Mesothelial cell of epicardium (in vitro differentiated cells): ENCODE data around the gene TBR1. TPM values are rescaled to one million over a fixed set of nuclear protein-coding genes. Genes with fewer than 3 reads are reported as not detected.

Experiments
- DNase-seq, 2 experiments: peaks; one replicate each; pipeline ENCODE4 v3.0.0; 2021; ENCODE audit warnings: low spot score in 2 of 2; ENCODE audit not compliant: unreplicated experiment in 2 of 2
- H3K27ac Mint-ChIP-seq: 2 replicates; pipeline ENCODE4 v1.8.0; 2021; ENCODE audit warnings: mixed read lengths
- H3K27me3 Mint-ChIP-seq: 2 replicates; pipeline ENCODE4 v1.8.0; 2021; ENCODE audit warnings: low read depth, mixed read lengths
- H3K36me3 Mint-ChIP-seq: 2 replicates; pipeline ENCODE4 v1.8.0; 2021; ENCODE audit warnings: mixed read lengths
- H3K4me1 Mint-ChIP-seq: 2 replicates; pipeline ENCODE4 v1.8.0; 2021; ENCODE audit warnings: mixed read lengths
- H3K4me3 Mint-ChIP-seq: 2 replicates; pipeline ENCODE4 v1.8.0; 2021; ENCODE audit warnings: mild to moderate bottlenecking, moderate library complexity, mixed read lengths
- H3K9me3 Mint-ChIP-seq: 2 replicates; pipeline ENCODE4 v1.8.0; 2021; ENCODE audit warnings: mixed read lengths
- total RNA-seq: library from RNA; stranded (reverse); gene quantifications from 3 replicates; pipeline ENCODE4 v1.2.1, GENCODE V29; 2021
- TF ChIP-seq, protein P1 (sequence below): fragments of 200-600 bp; sonication (generic); IDR thresholded peaks from one replicate; pipeline ENCODE4 v1.5.0; 2021; ENCODE audit warnings: antibody characterized with exemption; ENCODE audit not compliant: unreplicated experiment

The TBR1 gene
- total RNA-seq, 1 donor from 2014 or later, result 0.13 TPM

DNA sequence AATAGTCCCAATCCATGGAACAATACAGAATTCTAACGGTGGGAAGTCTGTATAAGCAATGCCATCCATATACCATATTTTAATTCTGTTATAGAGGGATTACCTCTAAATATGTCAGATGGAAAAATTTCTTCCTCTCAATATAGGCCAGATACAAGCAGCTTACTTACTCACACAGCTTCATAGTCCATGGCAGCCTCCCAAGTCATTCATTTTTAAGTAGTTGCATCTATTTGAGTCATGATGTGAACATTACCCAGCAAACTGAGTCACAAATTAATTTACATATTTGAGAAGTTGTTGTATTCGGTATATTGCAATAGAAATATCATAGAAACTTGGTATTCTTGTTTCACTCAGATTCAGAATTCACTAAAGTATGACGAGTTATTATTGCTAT, 20.3 kb downstream of the TBR1 start:
- no peak for DNase-seq
- TF ChIP-seq, protein P1, sequence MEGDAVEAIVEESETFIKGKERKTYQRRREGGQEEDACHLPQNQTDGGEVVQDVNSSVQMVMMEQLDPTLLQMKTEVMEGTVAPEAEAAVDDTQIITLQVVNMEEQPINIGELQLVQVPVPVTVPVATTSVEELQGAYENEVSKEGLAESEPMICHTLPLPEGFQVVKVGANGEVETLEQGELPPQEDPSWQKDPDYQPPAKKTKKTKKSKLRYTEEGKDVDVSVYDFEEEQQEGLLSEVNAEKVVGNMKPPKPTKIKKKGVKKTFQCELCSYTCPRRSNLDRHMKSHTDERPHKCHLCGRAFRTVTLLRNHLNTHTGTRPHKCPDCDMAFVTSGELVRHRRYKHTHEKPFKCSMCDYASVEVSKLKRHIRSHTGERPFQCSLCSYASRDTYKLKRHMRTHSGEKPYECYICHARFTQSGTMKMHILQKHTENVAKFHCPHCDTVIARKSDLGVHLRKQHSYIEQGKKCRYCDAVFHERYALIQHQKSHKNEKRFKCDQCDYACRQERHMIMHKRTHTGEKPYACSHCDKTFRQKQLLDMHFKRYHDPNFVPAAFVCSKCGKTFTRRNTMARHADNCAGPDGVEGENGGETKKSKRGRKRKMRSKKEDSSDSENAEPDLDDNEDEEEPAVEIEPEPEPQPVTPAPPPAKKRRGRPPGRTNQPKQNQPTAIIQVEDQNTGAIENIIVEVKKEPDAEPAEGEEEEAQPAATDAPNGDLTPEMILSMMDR, result no peak
- H3K36me3 Mint-ChIP-seq, result no peaks in the 10 kb centered on the region
- H3K27me3 Mint-ChIP-seq, result peaks cover 77% of the 10 kb centered on the region
- no peaks in the 10 kb centered on the region for H3K4me1 Mint-ChIP-seq
- H3K27ac Mint-ChIP-seq, result no peak overlapping the region
- no peak overlapping the region for H3K4me3 Mint-ChIP-seq
- peaks cover 6% of the 10 kb centered on the region for H3K9me3 Mint-ChIP-seq

DNA sequence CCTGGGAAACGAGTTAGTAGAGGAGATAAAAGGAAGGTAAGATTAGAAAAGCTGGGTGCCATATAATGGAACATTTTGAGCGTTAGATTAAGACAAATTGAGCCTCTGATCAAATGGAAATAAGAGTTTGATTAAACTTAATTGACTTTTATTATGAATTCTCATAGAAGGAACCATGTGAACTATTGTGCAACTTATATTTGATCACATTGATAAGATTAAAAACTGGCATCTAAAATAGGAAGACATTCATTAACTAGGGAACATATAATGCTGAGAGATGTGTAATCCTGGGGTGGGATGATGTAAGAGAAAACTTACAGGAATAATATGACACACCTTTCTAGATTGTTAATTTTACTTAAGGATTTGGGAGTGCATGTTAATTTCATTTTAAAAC, 22.5 kb downstream of the TBR1 start:
- H3K27me3 Mint-ChIP-seq, result peaks cover 71% of the 10 kb centered on the region
- no peak for DNase-seq
- TF ChIP-seq, protein P1, result no peak
- H3K4me1 Mint-ChIP-seq, result no peaks in the 10 kb centered on the region
- no peaks in the 10 kb centered on the region for H3K36me3 Mint-ChIP-seq
- no peak overlapping the region for H3K4me3 Mint-ChIP-seq
- no peak overlapping the region for H3K27ac Mint-ChIP-seq
- H3K9me3 Mint-ChIP-seq, result peaks cover 6% of the 10 kb centered on the region

DNA sequence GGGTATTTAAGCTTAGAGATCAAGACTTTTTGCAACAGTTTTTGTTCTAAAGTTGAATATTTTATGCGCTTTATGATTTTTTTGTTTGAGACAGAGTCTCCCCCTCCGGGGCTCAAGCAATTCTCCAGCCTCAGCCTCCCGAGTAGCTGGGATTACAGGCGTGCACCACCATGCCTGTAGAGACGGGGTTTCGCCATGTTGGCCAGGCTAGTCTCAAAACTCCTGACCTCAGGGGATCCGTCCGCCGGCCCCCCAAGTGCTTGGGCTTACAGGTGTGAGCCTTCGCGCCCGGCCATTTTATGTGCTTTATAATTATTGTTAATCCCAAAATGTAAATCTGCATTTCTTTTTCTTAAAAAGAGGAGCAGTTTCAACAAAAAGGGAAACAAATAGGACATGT, 29.0 kb downstream of the TBR1 start:
- DNase-seq, result no peak
- H3K9me3 Mint-ChIP-seq, result no peaks in the 10 kb centered on the region
- H3K27me3 Mint-ChIP-seq, result peaks cover 36% of the 10 kb centered on the region
- H3K4me1 Mint-ChIP-seq, result no peaks in the 10 kb centered on the region
- no peak overlapping the region for H3K4me3 Mint-ChIP-seq
- TF ChIP-seq, protein P1, result no peak
- no peaks in the 10 kb centered on the region for H3K36me3 Mint-ChIP-seq
- no peak overlapping the region for H3K27ac Mint-ChIP-seq

DNA sequence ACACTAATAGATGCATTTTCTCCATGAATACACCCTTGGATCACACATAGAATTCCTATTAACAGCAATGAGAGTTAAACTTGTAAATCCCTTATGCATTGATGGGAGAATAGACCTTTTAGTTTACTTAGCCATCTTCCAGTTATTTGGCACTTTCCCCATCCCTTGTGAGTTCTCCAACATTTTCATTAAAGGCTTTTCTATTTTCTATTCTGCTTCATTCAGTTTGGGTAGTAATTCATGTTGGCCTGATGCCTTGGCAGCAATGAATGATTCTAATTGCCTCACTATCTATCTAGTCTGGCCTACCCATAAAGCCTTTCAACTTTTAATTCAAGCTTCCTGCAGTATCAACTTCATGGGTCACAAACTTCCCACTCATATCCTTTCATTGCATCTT, 32.3 kb downstream of the TBR1 start:
- Mint-ChIP-seq H3K36me3 (no peaks in the 10 kb centered on the region), H3K9me3 (no peaks in the 10 kb centered on the region), H3K27ac (no peak overlapping the region), H3K4me3 (no peak overlapping the region), H3K4me1 (no peaks in the 10 kb centered on the region), H3K27me3 (peaks cover 16% of the 10 kb centered on the region)
- no peak for DNase-seq
- TF ChIP-seq, protein P1, result no peak

DNA sequence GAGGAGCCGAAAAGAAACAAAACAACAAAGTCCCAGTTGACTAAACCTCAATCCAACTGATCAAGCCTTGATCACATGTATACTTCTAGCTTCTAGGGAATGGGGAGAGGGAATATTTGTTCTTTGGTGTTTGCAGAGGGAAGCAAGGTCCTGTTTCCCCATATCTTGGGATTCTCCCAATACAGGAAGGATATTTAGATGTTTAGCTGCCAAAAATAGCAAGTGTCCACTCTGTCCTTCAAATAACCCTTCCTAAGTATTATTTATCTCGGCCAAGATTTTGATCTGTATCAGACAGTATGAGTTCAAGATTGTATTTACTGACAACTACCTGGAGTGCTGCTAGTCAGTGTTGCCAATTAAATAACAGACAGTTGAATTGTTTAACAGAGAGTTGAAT, 55.5 kb downstream of the TBR1 start:
- peaks cover 3% of the 10 kb centered on the region for H3K27me3 Mint-ChIP-seq
- peaks cover 21% of the 10 kb centered on the region for H3K9me3 Mint-ChIP-seq
- DNase-seq, result no peak
- H3K36me3 Mint-ChIP-seq, result no peaks in the 10 kb centered on the region
- no peaks in the 10 kb centered on the region for H3K4me1 Mint-ChIP-seq
- H3K27ac Mint-ChIP-seq, result no peak overlapping the region
- no peak overlapping the region for H3K4me3 Mint-ChIP-seq
- TF ChIP-seq, protein P1, result no peak

DNA sequence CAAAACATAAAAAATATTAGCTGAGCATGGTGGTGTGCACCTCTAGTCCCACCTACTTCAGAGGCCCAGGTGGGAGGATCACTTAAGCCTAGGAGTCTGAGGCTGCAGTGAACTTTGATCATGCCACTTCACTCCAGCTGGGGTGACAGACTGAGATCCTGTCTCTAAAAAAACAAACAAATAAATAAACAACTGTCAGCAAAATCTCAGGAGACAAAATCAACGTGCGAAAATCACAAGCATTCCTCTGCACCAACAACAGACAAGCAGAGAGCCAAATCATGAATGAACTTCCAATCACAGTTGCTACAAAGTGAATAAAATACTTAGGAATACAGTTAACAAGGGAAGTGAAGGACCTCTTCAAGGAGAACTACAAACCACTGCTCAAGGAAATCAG, 58.8 kb downstream of the TBR1 start:
- no peak for DNase-seq
- Mint-ChIP-seq H3K4me1 (no peaks in the 10 kb centered on the region), H3K4me3 (no peak overlapping the region), H3K27me3 (no peaks in the 10 kb centered on the region), H3K36me3 (no peaks in the 10 kb centered on the region), H3K27ac (no peak overlapping the region), H3K9me3 (peaks cover 29% of the 10 kb centered on the region)
- TF ChIP-seq, protein P1, result no peak
